ENCODE data around the gene ABCD3. TPM values are rescaled to one million over a fixed set of nuclear protein-coding genes. Genes with fewer than 3 reads are reported as not detected.

ABCD3 gene
- total and polyA plus RNA-seq, 2 of the 4 experiments (the other 2 are of a cell fraction): 13.6 to 32.6 TPM

DNA sequence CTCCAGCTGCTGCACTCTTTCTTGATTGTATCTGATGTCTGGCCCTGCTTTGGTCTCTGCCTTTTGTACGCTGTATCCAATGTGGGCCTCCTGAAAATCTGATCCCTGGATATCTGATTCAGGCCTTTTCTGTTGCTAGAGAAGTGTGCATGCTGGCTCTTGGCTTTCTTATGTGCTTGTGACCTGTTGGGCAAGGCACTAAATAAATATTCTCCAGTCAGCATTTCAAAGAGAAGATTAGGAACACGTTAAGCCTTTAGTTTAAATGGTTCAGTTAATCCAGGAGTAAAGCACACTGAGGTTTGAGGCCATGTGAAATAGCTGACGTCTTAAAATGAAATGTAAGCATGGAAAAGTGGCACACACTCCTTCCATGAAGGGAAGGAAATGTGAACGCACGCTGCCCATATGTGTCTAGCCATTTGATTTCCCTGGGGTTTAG lies 132.6 kb downstream of the ABCD3 start:
- in situ Hi-C loops (cut with MboI; ENCODE audit: low sequenced_read_pairs): no loop called here
- H3K27me3 ChIP-seq (ENCODE audit: control insufficient read depth, insufficient read depth, low read length): no peaks in the 10 kb centered on the region
- CTCF ChIA-PET: interaction anchor here (0.8 to 1.1 kb wide), 2 partner anchors 11 to 33 kb away, joined by 3 read pairs; no protein-coding TSS in a partner anchor
- H2BK5ac ChIP-seq (ENCODE audit: low read depth, low read length, poor library complexity, severe bottlenecking): no peak overlapping the region
- no peak overlapping the region for H4K8ac ChIP-seq (ENCODE audit: low read depth in 2 of 2, low read length in 2 of 2)
- peaks cover 0 to 2% of the 10 kb centered on the region in 2 experiments; a peak in 1 of 4 replicates for H3K79me1 ChIP-seq (ENCODE audit: low read depth in 1 of 2, low read length in 2 of 2)
- H3K56ac ChIP-seq (ENCODE audit: extremely low read depth, insufficient read depth, low read length): no peak overlapping the region
- H3K4me1 ChIP-seq (ENCODE audit: control insufficient read depth, insufficient read depth, low read length): peaks cover 19% of the 10 kb centered on the region
- H2BK15ac ChIP-seq (ENCODE audit: low read depth, low read length): peak overlapping the region; percentile 73; the same call in 2 of the 3 replicates
- no peak overlapping the region for H2AFZ ChIP-seq (replicated peaks; ENCODE audit: low read length, poor library complexity)
- no peak overlapping the region for H3K18ac ChIP-seq (ENCODE audit: low read depth, low read length)
- dilution Hi-C loops (cut with HindIII; ENCODE audit: low sequenced_read_pairs, unreplicated experiment): no loop called here
- DNase-seq: no peak
- H4K20me1 ChIP-seq (ENCODE audit: insufficient read depth, low read length): no peaks in the 10 kb centered on the region
- no peak for ATAC-seq (ENCODE audit: low read depth)
- 95% methylated on average over 4 of the region's 5 CpGs; no CpG with 5 or more reads in 1 of the 2 experiments for WGBS, 2 experiments (ENCODE audit: extremely low coverage in 2 of 2, insufficient read length in 1 of 2)
- POLR2A ChIA-PET (ENCODE audit: unreplicated experiment): no interaction called here
- no TSS peak for BruUV-seq (replicated peaks)
- peaks cover 18% of the 10 kb centered on the region for H3K9me1 ChIP-seq (ENCODE audit: insufficient read depth, low read length)
- peak overlapping the region; percentile 46; the same call in 1 of the 2 replicates for H4K91ac ChIP-seq (ENCODE audit: insufficient read depth, low read depth, low read length)
- no peak overlapping the region for H3K27ac ChIP-seq (ENCODE audit: insufficient read depth, low read length)
- H3K9ac ChIP-seq (ENCODE audit: low read depth, low read length): no peak overlapping the region
- H2BK120ac ChIP-seq (ENCODE audit: low read depth, low read length): peak overlapping the region; percentile 74; the same call in 1 of the 2 replicates
- H4K5ac ChIP-seq (ENCODE audit: low read depth, low read length): no peak overlapping the region
- no peaks in the 10 kb centered on the region for H3K36me3 ChIP-seq (ENCODE audit: control insufficient read depth, insufficient read depth, low read length)
- H2AK9ac ChIP-seq (replicated peaks; ENCODE audit: low read depth, low read length, poor library complexity): no peak overlapping the region
- peak overlapping the region; percentile 53 for H2AK5ac ChIP-seq (ENCODE audit: low read depth, low read length)
- peak overlapping the region; percentile 22; the same call in 1 of the 2 replicates for H3K4ac ChIP-seq (ENCODE audit: low read depth, low read length)
- intact Hi-C loops (cut with micrococcal nuclease): no loop called here
- TF ChIP-seq FOS (IDR thresholded peaks at IDR 0.05; ENCODE audit: low read depth, low read length) (no peak), CHD1 (IDR thresholded peaks at IDR 0.05; ENCODE audit: low read depth, low read length) (no peak), MAZ (IDR thresholded peaks at IDR 0.05; ENCODE audit: borderline replicate concordance, low read depth, low read length) (no peak), CEBPB (IDR thresholded peaks at IDR 0.05; ENCODE audit: low read depth, low read length) (no peak), RFX5 (IDR thresholded peaks at IDR 0.05; ENCODE audit: low read depth, low read length) (no peak)
- no peak overlapping the region for H3K4me2 ChIP-seq (ENCODE audit: low read depth, low read length)
- peak overlapping the region; percentile 23; the same call in 1 of the 2 replicates for H2BK20ac ChIP-seq (ENCODE audit: low read depth, low read length)
- no peaks in the 10 kb centered on the region for H3K9me3 ChIP-seq (ENCODE audit: control insufficient read depth, insufficient read depth, low read length)
- no peak overlapping the region for H3K4me3 ChIP-seq (ENCODE audit: insufficient read depth, low read depth, low read length)
- peak overlapping the region; percentile 45; the same call in 1 of the 2 replicates for H3K14ac ChIP-seq (replicated peaks; ENCODE audit: low read depth, low read length)
- H3K23ac ChIP-seq (ENCODE audit: low read depth, low read length): peak overlapping the region; percentile 61; the same call in 1 of the 2 replicates
